ENCODE results near the gene ACAT2. TPM values are rescaled to one million over a fixed set of nuclear protein-coding genes. Genes with fewer than 3 reads are reported as not detected.
"Not testable (repeated sequence)": the region's sequence is repeated elsewhere in the genome, so short reads cannot be mapped to it uniquely, and the experiment has no call there.

The ACAT2 gene
- total and polyA plus RNA-seq, 12 donors = 3.4 to 15.3 (median 5.8) TPM

DNA sequence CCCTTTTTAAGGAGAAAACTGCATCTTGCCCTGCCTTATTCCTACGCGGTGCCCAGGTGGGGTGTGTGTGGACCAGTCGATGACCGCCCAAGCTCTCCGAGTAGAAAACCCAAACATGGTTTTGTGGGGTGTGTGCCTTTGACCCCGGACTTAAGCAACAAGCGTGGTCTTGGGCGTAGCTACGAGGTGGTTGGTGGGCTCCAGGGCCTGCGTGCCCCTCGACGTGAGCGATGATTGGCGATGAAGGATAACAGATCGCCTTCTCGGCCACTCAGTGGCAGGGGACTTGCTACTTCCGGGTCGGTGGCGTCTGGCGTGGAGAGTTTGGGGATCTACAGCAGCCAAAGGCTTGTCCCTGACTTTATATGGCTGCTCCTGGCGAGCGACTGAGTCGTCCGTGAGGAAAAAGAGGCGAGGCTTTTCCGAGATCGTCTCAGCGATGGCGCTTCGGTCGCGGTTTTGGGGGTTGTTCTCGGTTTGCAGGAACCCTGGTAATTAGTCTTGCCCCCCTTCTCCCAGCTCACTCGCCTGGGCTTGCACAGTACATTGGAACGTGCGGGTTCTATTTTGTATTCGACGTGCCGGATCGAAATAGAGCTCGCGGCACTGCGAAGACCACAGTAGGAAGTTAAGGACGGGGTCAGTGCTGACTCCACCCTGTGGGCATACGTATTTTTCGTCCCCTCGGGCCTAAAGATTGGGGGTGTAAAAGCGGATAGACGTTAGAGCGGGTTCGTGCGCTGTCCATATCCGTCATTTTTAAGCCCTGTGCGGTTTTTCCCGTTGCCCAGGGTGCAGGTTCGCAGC lies 28.5 kb downstream of the ACAT2 start, which contains the start of gene MRPL18:
Gene MRPL18 (plus strand): TSS at position 319 of the 807 bp plus-strand sequence. CDS start 121 bp downstream, at position 440.
- H3K36me3 ChIP-seq = peaks cover 0 to 64% (median 11%) of the 10 kb centered on the region in 9 donors
- ATAC-seq (peak; percentile 91 to 97 (median 96)), DNase-seq (peak; percentile 91 to 95)
- WGBS, 2 donors = 0% methylated on average over 56 of the region's 56 CpGs
- H3K9me3 ChIP-seq = no peaks in the 10 kb centered on the region
- TF ChIP-seq, protein P1, sequence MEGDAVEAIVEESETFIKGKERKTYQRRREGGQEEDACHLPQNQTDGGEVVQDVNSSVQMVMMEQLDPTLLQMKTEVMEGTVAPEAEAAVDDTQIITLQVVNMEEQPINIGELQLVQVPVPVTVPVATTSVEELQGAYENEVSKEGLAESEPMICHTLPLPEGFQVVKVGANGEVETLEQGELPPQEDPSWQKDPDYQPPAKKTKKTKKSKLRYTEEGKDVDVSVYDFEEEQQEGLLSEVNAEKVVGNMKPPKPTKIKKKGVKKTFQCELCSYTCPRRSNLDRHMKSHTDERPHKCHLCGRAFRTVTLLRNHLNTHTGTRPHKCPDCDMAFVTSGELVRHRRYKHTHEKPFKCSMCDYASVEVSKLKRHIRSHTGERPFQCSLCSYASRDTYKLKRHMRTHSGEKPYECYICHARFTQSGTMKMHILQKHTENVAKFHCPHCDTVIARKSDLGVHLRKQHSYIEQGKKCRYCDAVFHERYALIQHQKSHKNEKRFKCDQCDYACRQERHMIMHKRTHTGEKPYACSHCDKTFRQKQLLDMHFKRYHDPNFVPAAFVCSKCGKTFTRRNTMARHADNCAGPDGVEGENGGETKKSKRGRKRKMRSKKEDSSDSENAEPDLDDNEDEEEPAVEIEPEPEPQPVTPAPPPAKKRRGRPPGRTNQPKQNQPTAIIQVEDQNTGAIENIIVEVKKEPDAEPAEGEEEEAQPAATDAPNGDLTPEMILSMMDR (IDR thresholded peaks at IDR 0.05) = no peak
- intact Hi-C loops (cut with DNase I) = loop anchor here in 5 of 10 donors (2.0 to 10.0 kb wide), 4 partner anchors 64 to 244 kb away; partner anchors contain the start of genes SOD2 (in 4 of the 5) and WTAP (in 1 of the 5)
- peak within 1 kb of the TSS; percentile 81 to 99 (median 94) for H3K27ac ChIP-seq
- peak within 1 kb of the TSS; percentile 92 to 99 (median 98) for H3K4me3 ChIP-seq
- H3K27me3 ChIP-seq = no peaks in the 10 kb centered on the region
- H3K4me1 ChIP-seq = peaks cover 12 to 63% (median 45%) of the 10 kb centered on the region in 9 donors

DNA sequence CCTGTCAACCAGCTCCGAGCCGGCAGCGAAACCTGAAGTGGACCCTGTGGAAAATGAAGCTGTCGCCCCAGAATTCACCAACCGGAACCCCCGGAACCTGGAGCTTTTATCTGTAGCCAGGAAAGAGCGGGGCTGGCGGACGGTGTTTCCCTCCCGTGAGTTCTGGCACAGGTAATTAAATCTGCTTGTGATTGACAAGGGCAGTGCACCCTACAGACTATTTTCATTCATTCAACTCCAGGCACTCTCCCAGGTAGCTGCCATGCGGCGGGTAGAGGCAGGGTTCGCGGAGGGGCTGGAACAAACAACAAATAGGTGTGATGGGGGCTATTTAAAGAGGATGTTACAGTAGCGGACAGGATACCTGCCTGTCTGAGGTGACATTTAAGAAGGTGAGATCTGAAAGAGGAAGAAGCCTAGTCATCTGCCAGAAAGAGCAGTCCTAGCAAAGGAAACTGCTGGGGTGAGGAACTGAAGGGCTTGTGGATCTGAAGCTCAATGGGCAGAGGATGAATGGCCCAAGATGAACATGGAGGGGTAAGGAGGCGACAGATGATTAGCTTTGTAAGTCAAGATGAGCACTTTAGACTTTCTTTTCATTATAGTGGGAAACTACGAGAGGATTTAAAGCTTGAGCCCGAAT lies 29.2 kb downstream of the ACAT2 start:
- Histone ChIP-seq H3K4me3 (peak overlapping the region; percentile 54 to 99 (median 98)), H3K27me3 (no peaks in the 10 kb centered on the region), H3K9me3 (no peaks in the 10 kb centered on the region), H3K36me3 (peaks cover 0 to 63% (median 8%) of the 10 kb centered on the region in 9 donors), H3K27ac (peak overlapping the region; percentile 47 to 99 (median 94)), H3K4me1 (peaks cover 12 to 57% (median 45%) of the 10 kb centered on the region in 9 donors)
- TF ChIP-seq, protein P1 (IDR thresholded peaks at IDR 0.05) = no peak
- ATAC-seq (no peak), DNase-seq (no peak)
- intact Hi-C loops (cut with DNase I) = loop anchor here in 5 of 10 donors (2.0 to 10.0 kb wide), 4 partner anchors 64 to 244 kb away; partner anchors contain the start of genes SOD2 (in 4 of the 5) and WTAP (in 1 of the 5)
- 17% methylated on average over 18 of the region's 18 CpGs for WGBS, 2 donors

DNA sequence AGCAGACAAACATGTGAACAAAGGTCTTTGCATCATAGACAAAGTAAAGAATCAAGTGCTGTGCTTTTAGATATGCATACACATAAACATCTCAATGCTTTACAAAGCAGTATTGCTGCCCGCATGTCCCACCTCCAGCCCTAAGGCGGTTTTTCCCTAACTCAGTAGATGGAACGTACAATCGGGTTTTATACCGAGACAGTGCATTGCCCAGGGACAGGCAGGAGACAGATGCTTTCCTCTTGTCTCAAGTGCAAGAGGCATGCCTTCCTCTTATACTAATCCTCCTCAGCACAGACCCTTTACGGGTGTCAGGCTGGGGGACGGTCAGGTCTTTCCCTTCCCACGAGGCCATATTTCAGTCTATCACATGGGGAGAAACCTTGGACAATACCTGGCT lies 33.1 kb downstream of the ACAT2 start:
- not testable (repeated sequence) for H3K27ac ChIP-seq, ATAC-seq, H3K4me3 ChIP-seq, DNase-seq, H3K9me3 ChIP-seq, H3K27me3 ChIP-seq
- Histone ChIP-seq H3K4me1 (peaks cover 7 to 30% (median 24%) of the 10 kb centered on the region in 9 donors), H3K36me3 (peaks cover 0 to 81% (median 38%) of the 10 kb centered on the region in 9 donors)
- intact Hi-C loops (cut with DNase I) = loop anchor here in 3 of 10 donors (5.0 to 10.0 kb wide), 2 partner anchors 103 to 240 kb away; partner anchors contain the start of gene SOD2 (in 3 of the 3)
- WGBS, 2 donors = 68 to 80% methylated on average over 8 of the region's 8 CpGs

DNA sequence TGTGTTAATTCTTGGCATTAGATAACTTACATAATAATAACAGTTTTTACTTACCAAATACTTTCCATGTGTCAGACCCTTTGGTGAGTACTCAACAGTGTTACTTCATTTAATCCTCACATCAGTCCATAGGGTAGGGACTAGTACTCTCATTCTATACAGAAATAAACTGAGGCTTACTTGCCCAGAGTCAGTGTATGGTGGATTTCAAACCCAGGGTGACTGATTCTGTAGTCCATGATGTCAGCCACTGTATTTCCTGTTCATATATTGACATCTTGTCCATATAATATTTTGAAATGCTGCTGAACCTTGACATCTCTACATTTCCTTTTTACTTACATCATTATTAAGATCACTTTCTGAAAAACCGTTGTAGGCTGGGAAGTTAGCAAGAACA lies 35.7 kb downstream of the ACAT2 start:
- ATAC-seq (no peak), DNase-seq (no peak)
- TF ChIP-seq, protein P1 (IDR thresholded peaks at IDR 0.05) = no peak
- peaks cover 0 to 76% (median 40%) of the 10 kb centered on the region in 9 donors for H3K36me3 ChIP-seq
- H3K9me3 ChIP-seq = no peaks in the 10 kb centered on the region
- 47 to 49% methylated on average over 1 of the region's 1 CpG for WGBS, 2 donors
- peaks cover 0 to 11% (median 6%) of the 10 kb centered on the region in 9 donors for H3K4me1 ChIP-seq
- H3K27me3 ChIP-seq = no peaks in the 10 kb centered on the region
- H3K4me3 ChIP-seq = no peak overlapping the region
- no peak overlapping the region for H3K27ac ChIP-seq
- intact Hi-C loops (cut with DNase I) = loop anchor here in 1 of 10 donors (10.0 kb wide), 1 partner anchor 237 kb away; no protein-coding TSS in a partner anchor

Data from heart right ventricle (tissue), 16 donors.